ENCODE results near the gene ARHGAP22.

DNA sequence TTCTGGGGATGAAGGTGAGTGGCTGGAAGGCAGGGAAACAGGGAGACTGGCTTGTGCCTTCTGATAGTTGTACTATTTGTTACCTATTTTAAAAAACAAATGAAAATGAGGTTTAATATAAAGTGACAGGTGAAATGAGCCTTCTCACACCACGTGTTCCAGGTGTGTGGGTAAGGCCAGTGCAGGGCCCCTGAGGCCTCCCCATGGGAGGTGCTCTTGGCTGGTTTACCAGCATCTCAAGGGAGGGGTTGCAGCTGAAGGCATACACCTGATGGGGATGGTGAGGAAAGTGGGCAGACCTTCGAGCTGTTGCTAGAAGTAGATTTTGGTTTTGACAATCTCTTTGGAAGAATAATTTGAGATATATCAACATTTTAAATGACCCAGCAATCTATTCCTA lies 103.6 kb downstream of the ARHGAP22 start:
- TF ChIP-seq, protein P1, sequence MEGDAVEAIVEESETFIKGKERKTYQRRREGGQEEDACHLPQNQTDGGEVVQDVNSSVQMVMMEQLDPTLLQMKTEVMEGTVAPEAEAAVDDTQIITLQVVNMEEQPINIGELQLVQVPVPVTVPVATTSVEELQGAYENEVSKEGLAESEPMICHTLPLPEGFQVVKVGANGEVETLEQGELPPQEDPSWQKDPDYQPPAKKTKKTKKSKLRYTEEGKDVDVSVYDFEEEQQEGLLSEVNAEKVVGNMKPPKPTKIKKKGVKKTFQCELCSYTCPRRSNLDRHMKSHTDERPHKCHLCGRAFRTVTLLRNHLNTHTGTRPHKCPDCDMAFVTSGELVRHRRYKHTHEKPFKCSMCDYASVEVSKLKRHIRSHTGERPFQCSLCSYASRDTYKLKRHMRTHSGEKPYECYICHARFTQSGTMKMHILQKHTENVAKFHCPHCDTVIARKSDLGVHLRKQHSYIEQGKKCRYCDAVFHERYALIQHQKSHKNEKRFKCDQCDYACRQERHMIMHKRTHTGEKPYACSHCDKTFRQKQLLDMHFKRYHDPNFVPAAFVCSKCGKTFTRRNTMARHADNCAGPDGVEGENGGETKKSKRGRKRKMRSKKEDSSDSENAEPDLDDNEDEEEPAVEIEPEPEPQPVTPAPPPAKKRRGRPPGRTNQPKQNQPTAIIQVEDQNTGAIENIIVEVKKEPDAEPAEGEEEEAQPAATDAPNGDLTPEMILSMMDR (IDR thresholded peaks at IDR 0.05; ENCODE audit: poor library complexity, severe bottlenecking), result no peak
- TF ChIP-seq EZH2 (IDR thresholded peaks at IDR 0.05; ENCODE audit: borderline replicate concordance, insufficient read depth, low read length, poor library complexity, severe bottlenecking) (no peak), POLR2AphosphoS5 (IDR thresholded peaks at IDR 0.05) (no peak), SMC3 (conservative IDR thresholded peaks at IDR 0.05; ENCODE audit: poor library complexity) (no peak), MXI1 (conservative IDR thresholded peaks at IDR 0.05; ENCODE audit: poor library complexity, severe bottlenecking) (no peak), TAF1 (IDR thresholded peaks at IDR 0.05; ENCODE audit: low read depth) (no peak), RAD21 (conservative IDR thresholded peaks at IDR 0.05) (no peak)

Measured in neural cell (in vitro differentiated cells).